ENCODE measurements around the gene PKIG. TPM values are rescaled to one million over a fixed set of nuclear protein-coding genes. Genes with fewer than 3 reads are reported as not detected.
A peak's percentile ranks its signal among the peaks of the same experiment; 100 is the strongest.

Gene PKIG
- total RNA-seq, 1 donor from 2014 or later = 181 TPM

GRCh38 chr20:44640522-44640921 lies 58.1 kb downstream of the PKIG start:
- no peaks in the 10 kb centered on the region for H3K9me3 Mint-ChIP-seq
- POLR2A ChIA-PET = interaction anchor here (0.7 kb wide), 1 partner anchor 68 kb away, joined by 3 read pairs; no protein-coding TSS in a partner anchor
- H3K36me3 Mint-ChIP-seq (ENCODE audit: low read depth) = peaks cover 22% of the 10 kb centered on the region
- TF ChIP-seq CTCF (IDR thresholded peaks at IDR 0.05) = no peak
- no peaks in the 10 kb centered on the region for H3K27me3 Mint-ChIP-seq
- H3K27ac Mint-ChIP-seq = peak overlapping the region; percentile 42
- H3K4me1 Mint-ChIP-seq = peaks cover 50% of the 10 kb centered on the region
- ATAC-seq (ENCODE audit: low read depth) (no peak), DNase-seq (no peak)
- intact Hi-C loops (cut with micrococcal nuclease) = loop anchor here (10.0 kb wide), 1 partner anchor 426 kb away; the partner anchor contains the start of gene OSER1
- H3K4me3 Mint-ChIP-seq = no peak overlapping the region
- CTCF ChIA-PET = no interaction called here

- TF ChIP-seq CTCF (IDR thresholded peaks at IDR 0.05) = no peak
- ChIA-PET CTCF (no interaction called here), POLR2A (interaction anchor here (0.6 to 1.4 kb wide), 2 partner anchors 31 to 123 kb away, joined by 3 to 9 read pairs; no protein-coding TSS in a partner anchor)
- DNase-seq (no peak), ATAC-seq (ENCODE audit: low read depth) (no peak)
- Mint-ChIP-seq H3K27me3 (no peaks in the 10 kb centered on the region), H3K36me3 (ENCODE audit: low read depth) (peaks cover 15% of the 10 kb centered on the region), H3K4me1 (peaks cover 58% of the 10 kb centered on the region), H3K4me3 (no peak overlapping the region), H3K9me3 (no peaks in the 10 kb centered on the region), H3K27ac (peak overlapping the region; percentile 64)
- intact Hi-C loops (cut with micrococcal nuclease) = loop anchor here (10.0 kb wide), 1 partner anchor 427 kb away; the partner anchor contains the start of gene OSER1
Observed at GRCh38 chr20:44641325-44641724, 58.9 kb downstream of the PKIG start.

- no peaks in the 10 kb centered on the region for H3K27me3 Mint-ChIP-seq
- no peak for TF ChIP-seq CTCF (IDR thresholded peaks at IDR 0.05)
Observed at GRCh38 chr20:44642203-44643153, 60.1 kb downstream of the PKIG start.

GRCh38 chr20:44643154-44643519 lies 60.8 kb downstream of the PKIG start:
- Mint-ChIP-seq H3K27ac (peak overlapping the region; percentile 73), H3K4me3 (no peak overlapping the region), H3K36me3 (ENCODE audit: low read depth) (peaks cover 13% of the 10 kb centered on the region), H3K4me1 (peaks cover 76% of the 10 kb centered on the region), H3K27me3 (no peaks in the 10 kb centered on the region), H3K9me3 (no peaks in the 10 kb centered on the region)
- POLR2A ChIA-PET = interaction anchor here (0.5 to 1.2 kb wide), 7 partner anchors 8 to 1152 kb away, joined by 3 to 7 read pairs (median 3); no protein-coding TSS in a partner anchor
- CTCF ChIA-PET = interaction anchor here (0.9 to 1.8 kb wide), 4 partner anchors 32 to 67 kb away, joined by 3 to 6 read pairs (median 4); no protein-coding TSS in a partner anchor
- ATAC-seq (ENCODE audit: low read depth) (no peak), DNase-seq (no peak)
- intact Hi-C loops (cut with micrococcal nuclease) = loop anchor here (10.0 kb wide), 1 partner anchor 428 kb away; the partner anchor contains the start of gene OSER1
- no peak for TF ChIP-seq CTCF (IDR thresholded peaks at IDR 0.05)

More at GRCh38 chr20:44642203-44643153, 60.1 kb downstream of the PKIG start:
- H3K4me3 Mint-ChIP-seq = peak overlapping the region; percentile 42
- ATAC-seq (ENCODE audit: low read depth) = peak; percentile 15
- ChIA-PET CTCF (interaction anchor here (0.9 to 1.8 kb wide), 4 partner anchors 32 to 66 kb away, joined by 3 to 6 read pairs (median 4); no protein-coding TSS in a partner anchor), POLR2A (interaction anchor here (0.5 to 1.4 kb wide), 7 partner anchors 8 to 1152 kb away, joined by 3 to 9 read pairs (median 3); no protein-coding TSS in a partner anchor)
- H3K9me3 Mint-ChIP-seq = no peaks in the 10 kb centered on the region
- intact Hi-C loops (cut with micrococcal nuclease) = loop anchor here (10.0 kb wide), 1 partner anchor 428 kb away; the partner anchor contains the start of gene OSER1
- H3K27ac Mint-ChIP-seq = peak overlapping the region; percentile 73
- no peak for DNase-seq
- H3K36me3 Mint-ChIP-seq (ENCODE audit: low read depth) = peaks cover 13% of the 10 kb centered on the region
- peaks cover 69% of the 10 kb centered on the region for H3K4me1 Mint-ChIP-seq

Data from activated B cell treated with CpG ODN at 0.5 μM for 24 hours (primary cell).